Measurements from ENCODE around the gene IGHMBP2.

The IGHMBP2 gene

DNA sequence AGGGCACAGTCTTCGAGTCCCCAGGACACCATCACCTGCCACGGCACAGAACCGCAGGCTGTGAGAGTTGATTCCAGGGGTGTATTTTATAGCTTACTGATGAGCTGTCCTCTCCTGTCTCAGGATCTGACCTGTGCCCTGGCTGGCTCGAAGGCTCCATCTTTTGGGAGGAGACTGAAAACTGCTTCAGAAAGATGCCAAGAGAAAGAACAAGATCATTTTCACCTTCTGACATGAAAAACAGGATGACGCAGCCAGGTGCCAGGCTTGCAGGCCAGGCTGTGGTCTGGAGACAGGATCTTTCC, 74.9 kb downstream of the IGHMBP2 start:
- no peak for DNase-seq

DNA sequence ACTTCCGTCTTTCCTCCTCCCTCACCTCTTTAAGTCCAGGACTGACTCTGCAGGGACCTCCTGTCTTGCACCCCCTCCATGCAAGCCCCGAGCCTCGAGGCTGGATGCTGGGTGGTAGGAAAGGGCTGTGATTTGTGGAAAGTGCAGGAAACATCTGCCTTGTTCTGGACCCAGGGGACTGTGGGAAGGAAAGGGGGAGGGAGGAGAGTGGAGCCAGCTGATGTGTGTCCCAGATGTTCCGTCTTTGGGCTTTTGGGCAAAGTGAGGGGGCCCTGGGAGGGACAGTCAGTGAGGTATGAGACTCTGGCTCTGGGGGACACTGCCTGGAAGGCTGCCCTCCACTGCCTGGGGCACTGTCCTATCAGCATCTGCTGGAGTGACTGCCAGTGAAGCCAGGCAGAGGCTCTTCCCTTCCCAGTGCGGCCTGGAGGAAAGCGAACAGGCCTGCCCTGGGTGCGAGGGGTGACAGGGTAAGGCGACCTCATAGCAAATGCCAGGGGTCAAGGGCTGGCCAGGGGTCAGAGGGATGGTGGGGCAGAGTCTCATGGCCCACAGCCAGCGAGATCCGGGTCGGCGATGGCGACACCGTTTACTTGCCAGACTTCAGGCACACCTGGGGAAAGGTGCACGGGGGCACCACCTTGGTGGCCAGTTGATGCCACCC, 75.4 kb downstream of the IGHMBP2 start:
- no peak for DNase-seq

DNA sequence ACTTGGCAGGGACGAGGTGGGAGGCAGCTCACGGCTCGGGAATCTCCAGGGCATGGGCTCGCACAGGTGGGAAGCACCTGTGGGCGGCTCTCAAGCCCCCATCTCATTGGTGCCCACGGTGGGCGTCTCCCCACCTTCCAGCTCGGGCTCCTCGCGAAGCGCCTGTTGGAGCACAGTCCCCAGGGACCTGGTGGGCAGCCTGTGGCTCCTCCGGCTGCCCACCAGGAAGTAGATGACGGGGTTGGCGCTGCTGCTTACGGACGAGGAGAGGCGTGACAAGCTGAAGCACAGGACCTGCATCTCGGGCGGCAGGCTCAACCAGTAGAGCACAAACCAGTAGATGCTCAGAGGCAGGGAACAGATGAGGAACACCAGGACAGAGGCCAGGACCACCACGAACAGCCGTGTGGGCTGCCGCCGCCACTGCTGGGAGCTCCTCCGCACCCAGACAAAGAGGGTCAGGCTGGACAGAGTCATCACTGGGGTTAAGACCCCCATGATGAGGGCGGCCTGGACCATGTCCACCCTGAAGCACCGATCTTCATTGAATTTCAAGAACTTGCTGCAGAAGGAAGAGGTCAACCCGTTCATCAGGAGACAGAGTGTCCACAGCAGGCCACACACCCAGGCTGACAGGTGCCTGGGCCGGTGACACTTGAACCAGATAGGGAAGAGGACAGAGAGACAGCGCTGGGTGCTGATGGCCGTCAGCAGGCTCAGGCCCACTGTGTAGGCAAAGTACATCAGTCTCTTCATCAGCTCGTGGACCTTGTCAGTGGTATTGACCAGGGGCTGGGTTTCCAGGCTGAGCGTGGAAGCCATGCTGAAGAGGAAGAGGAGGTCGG, 76.5 kb downstream of the IGHMBP2 start:
- no peak for DNase-seq

DNA sequence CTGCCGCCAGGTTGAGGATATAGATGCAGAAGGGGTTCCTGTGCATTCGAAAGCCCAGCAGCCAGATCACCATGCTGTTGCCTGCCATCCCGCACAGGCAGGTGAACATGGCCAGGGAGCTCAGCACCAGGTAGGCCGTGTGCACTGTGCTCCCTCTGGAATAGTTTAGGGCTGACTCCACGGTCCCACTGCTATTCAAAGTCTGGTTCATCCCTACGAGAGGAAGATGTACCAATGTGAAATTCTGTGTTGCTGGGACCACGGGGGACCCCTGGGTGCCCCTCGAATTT, 77.0 kb downstream of the IGHMBP2 start, which contains the start of gene MRGPRD:
MRGPRD (minus strand) TSS at position 211 of the 290 bp plus-strand sequence; CDS start at position 211, 0 bp downstream.
- no peak for DNase-seq

DNA sequence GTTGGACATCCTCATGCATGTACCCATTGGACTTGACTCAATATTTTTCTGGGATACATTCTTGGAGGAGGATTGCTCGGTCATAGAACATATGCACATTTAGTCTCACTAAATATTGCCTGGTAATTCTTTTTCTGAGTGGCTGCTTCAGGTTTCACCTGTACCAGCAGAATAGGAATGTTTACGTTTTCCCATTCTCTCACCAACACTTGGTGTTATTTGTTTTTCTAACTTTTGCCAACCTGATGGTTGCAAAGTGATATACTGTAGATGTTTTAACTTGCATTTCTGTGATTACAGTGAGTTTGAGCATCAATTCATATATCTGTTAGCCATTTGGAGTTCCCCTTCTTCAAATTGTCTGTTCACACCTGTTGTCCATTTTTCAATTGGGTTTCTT, 78.4 kb downstream of the IGHMBP2 start:
- no peak for DNase-seq

GRCh38 chr11:68983801-68984200, 80.1 kb downstream of the IGHMBP2 start:
- no peak for DNase-seq

- no peak for DNase-seq
These were observed 83.5 kb downstream of the IGHMBP2 start for GRCh38 chr11:68987211-68987610.

- DNase-seq, result no peak
These were observed 84.8 kb downstream of the IGHMBP2 start for GRCh38 chr11:68988491-68988890.
